Left ventricle myocardium inferior (tissue), 1 donor: Measurements from ENCODE around the gene AOAH. TPM values are rescaled to one million over a fixed set of nuclear protein-coding genes. Genes with fewer than 3 reads are reported as not detected.

ENCODE experiments used
- DNase-seq: peaks from one replicate; pipeline ENCODE4 v3.0.0-alpha.2; 2020
- H3K27ac ChIP-seq: fragments of 200-600 bp; replicated peaks from 2 replicates; pipeline ENCODE4 v1.8.0; 2021
- H3K27me3 ChIP-seq: fragments of 200-600 bp; 2 replicates; pipeline ENCODE4 v1.8.0; 2021; ENCODE audit warnings: low read depth
- H3K36me3 ChIP-seq: fragments of 200-600 bp; 2 replicates; pipeline ENCODE4 v1.8.0; 2021
- H3K4me1 ChIP-seq: fragments of 200-600 bp; 2 replicates; pipeline ENCODE4 v1.8.0; 2021
- H3K4me3 ChIP-seq: fragments of 200-600 bp; 2 replicates; pipeline ENCODE4 v1.8.0; 2021; ENCODE audit warnings: mild to moderate bottlenecking, moderate library complexity
- H3K9me3 ChIP-seq: fragments of 200-600 bp; replicated peaks from 2 replicates; pipeline ENCODE4 v1.8.0; 2021
- CTCF ChIP-seq: fragments of 200-600 bp; IDR thresholded peaks from 2 replicates; pipeline ENCODE4 v1.8.0; 2021; ENCODE audit warnings: antibody characterized with exemption, mild to moderate bottlenecking, borderline replicate concordance
- intact Hi-C: fragments of 100-400 bp; cut with micrococcal nuclease; formaldehyde crosslinking; loops from one replicate; pipeline ENCODE4 v1.11.0; 2022
- total RNA-seq: library from RNA; stranded (reverse); fragmentation: NEBNext Ultra II Directional; extraction: Animal tissue kit (Norgen Biotek cat#: 25700); gene quantifications from one replicate; pipeline ENCODE4 v1.2.1, GENCODE V29; 2021
- donor health status: DM: no; HTN: yes; CAD: no; lungs with severe emphysema.

Gene AOAH
- total RNA-seq, 1 donor from 2014 or later, result 1.9 TPM

GRCh38 chr7:36736090-36736898 lies 12.0 kb upstream of the AOAH start:
- H3K27ac ChIP-seq, result no peak overlapping the region
- no peaks in the 10 kb centered on the region for H3K27me3 ChIP-seq
- no peak overlapping the region for H3K4me3 ChIP-seq
- intact Hi-C loops, result no loop called here
- H3K4me1 ChIP-seq, result no peaks in the 10 kb centered on the region
- no peaks in the 10 kb centered on the region for H3K36me3 ChIP-seq
- no peak for DNase-seq
- H3K9me3 ChIP-seq, result peaks cover 4% of the 10 kb centered on the region
- no peak for TF ChIP-seq CTCF

GRCh38 chr7:36735172-36735571 lies 10.9 kb upstream of the AOAH start:
- Histone ChIP-seq H3K9me3 (peaks cover 10% of the 10 kb centered on the region), H3K36me3 (no peaks in the 10 kb centered on the region), H3K4me3 (no peak overlapping the region), H3K27me3 (no peaks in the 10 kb centered on the region), H3K4me1 (no peaks in the 10 kb centered on the region), H3K27ac (no peak overlapping the region)
- no peak for TF ChIP-seq CTCF
- intact Hi-C loops, result no loop called here
- DNase-seq, result no peak

- no peak for DNase-seq
- no peak overlapping the region for H3K27ac ChIP-seq
- H3K9me3 ChIP-seq, result peaks cover 15% of the 10 kb centered on the region
- no peaks in the 10 kb centered on the region for H3K36me3 ChIP-seq
- no peak for TF ChIP-seq CTCF
- H3K4me3 ChIP-seq, result no peak overlapping the region
- no peaks in the 10 kb centered on the region for H3K27me3 ChIP-seq
- intact Hi-C loops, result no loop called here
- H3K4me1 ChIP-seq, result no peaks in the 10 kb centered on the region
These were observed 10.4 kb upstream of the AOAH start for GRCh38 chr7:36734731-36735130.

GRCh38 chr7:36733411-36733810 lies 9.1 kb upstream of the AOAH start:
- H3K4me1 ChIP-seq, result no peaks in the 10 kb centered on the region
- intact Hi-C loops, result no loop called here
- H3K36me3 ChIP-seq, result no peaks in the 10 kb centered on the region
- peaks cover 28% of the 10 kb centered on the region for H3K9me3 ChIP-seq
- no peaks in the 10 kb centered on the region for H3K27me3 ChIP-seq
- H3K27ac ChIP-seq, result no peak overlapping the region
- H3K4me3 ChIP-seq, result no peak overlapping the region
- TF ChIP-seq CTCF, result no peak
- DNase-seq, result no peak

- Histone ChIP-seq H3K4me3 (no peak overlapping the region), H3K9me3 (peaks cover 28% of the 10 kb centered on the region), H3K36me3 (no peaks in the 10 kb centered on the region), H3K27ac (no peak overlapping the region), H3K27me3 (no peaks in the 10 kb centered on the region), H3K4me1 (no peaks in the 10 kb centered on the region)
- intact Hi-C loops, result no loop called here
- no peak for TF ChIP-seq CTCF
- no peak for DNase-seq
These were observed 8.5 kb upstream of the AOAH start for GRCh38 chr7:36732806-36733205.
